HG03175 (cell line): ENCODE results near the gene TNIP3.
"Not testable (repeated sequence)": the region's sequence is repeated elsewhere in the genome, so short reads cannot be mapped to it uniquely, and the experiment has no call there.

Experiments
- ATAC-seq: cut with Tn5 transposase; IDR thresholded peaks from one replicate; pipeline ENCODE4 v1.9.1; 2021; ENCODE audit warnings: mild to moderate bottlenecking, moderate library complexity; ENCODE audit not compliant: unreplicated experiment

TNIP3 gene

DNA sequence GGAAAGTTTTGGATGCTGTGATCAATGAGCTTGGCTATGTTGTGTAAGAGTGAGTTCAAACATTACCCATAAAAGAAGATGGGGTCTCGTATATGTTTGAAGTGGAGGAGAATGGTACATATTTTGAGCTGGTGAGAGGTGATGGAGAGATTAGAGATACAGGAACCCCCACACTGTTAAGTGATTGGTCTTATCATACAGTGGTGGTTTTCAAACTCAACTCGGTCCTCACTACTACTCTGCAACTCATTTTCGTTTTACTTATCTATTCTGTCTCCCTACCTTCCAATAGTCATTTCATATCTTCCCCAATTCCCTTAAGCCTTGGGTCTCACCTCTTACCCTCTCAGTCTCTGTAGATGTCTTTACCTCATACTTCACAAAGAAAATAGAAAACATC, 16.4 kb upstream of the TNIP3 start:
- no peak for ATAC-seq

DNA sequence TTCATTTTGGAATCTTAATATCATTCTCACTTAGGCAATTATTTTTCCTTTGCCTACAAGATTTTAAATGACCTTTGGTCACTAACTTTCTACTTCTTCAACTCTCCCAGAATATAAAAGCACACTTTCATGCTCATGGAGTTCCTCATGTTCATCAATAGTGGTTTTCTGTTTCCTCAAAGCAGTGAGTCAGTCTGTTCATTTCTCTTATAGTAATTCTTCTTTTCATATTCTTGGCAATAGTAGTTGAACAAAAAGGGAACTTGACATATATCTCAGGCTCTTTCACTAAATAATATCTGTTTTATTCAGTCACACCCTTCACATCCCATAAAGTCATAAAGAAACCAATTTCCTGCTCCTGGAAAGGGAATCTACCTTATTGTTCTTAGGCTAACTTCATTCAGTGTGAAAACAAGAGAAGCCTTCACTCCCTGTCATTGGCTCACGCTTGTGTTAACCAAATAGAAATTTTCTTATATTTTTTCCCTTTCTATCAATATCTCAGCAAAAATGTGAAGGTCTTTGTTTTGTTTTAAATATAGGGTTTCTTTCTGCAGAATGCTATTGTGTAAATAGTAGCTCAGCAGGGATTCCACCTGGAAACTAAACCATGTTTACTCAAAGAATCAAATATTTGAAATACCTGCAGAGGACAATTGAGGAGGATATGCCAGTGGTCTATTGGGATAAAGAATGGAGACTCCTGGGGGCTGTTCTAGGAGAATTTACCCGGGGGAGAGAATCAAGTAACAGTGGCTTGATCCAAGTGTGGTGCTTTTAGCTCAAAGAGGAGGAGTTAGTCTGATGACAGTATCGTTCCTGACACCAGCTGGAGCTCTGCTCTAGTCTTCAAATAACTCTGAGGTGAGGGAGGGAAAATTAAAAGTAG, 13.4 kb upstream of the TNIP3 start:
- ATAC-seq = no peak

DNA sequence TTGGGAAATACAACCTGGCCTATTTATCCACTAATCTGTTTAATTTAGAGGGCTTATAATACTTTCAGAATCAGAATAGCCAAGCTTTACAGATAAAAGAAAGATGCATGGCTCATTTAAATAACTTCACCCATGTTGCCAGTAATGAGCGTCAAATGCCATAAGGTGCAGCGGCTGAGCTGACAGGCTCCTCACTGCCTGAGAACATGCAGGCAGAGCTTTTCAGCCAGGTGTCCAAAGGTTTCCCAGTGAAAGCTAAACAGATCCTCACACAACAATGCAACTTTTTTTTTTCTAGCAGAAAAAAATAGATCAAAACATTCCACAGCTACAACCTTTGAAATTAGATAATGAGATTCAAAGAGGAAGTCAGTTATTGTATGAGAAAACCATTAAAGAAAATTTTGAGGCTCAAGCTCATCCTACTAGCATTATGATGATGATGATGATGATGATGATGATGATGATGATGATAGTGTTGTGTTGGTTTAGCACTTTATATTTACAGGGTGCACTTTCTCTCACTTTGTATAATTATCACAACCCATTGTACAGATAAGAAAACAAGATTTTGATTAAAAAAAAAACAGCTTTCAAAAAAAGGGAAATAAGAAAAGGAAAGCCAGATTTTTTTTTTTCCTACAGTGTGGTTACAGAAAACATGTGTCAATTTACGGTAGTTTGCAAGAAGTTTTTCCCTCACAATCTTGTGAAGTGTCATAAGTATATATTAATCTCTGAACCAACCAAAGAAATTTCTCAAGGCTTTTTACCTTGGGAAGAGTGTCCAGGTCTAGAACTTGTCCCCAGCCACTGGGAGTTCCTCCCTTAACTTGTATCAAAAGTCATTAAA, 12.2 kb upstream of the TNIP3 start:
- no peak for ATAC-seq

DNA sequence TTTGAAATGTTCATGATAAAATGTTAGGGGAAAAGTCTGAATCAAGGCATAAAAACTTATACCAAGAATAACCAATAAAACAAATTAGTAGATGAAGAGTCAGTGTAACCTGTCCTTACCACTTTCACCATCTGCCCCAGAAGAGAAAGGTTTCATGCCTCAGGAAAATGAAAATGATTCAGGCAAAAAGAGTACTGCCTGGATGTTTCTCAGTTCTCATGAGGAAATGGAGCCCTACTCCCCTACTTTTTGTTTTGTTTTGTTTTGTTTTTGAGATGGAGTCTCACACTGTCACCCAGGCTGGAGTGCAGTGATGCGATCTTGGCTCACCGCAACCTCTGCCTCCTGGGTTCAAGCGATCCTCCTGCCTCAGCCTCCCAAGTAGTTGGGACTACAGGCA, 7.4 kb upstream of the TNIP3 start:
- not testable (repeated sequence) for ATAC-seq

DNA sequence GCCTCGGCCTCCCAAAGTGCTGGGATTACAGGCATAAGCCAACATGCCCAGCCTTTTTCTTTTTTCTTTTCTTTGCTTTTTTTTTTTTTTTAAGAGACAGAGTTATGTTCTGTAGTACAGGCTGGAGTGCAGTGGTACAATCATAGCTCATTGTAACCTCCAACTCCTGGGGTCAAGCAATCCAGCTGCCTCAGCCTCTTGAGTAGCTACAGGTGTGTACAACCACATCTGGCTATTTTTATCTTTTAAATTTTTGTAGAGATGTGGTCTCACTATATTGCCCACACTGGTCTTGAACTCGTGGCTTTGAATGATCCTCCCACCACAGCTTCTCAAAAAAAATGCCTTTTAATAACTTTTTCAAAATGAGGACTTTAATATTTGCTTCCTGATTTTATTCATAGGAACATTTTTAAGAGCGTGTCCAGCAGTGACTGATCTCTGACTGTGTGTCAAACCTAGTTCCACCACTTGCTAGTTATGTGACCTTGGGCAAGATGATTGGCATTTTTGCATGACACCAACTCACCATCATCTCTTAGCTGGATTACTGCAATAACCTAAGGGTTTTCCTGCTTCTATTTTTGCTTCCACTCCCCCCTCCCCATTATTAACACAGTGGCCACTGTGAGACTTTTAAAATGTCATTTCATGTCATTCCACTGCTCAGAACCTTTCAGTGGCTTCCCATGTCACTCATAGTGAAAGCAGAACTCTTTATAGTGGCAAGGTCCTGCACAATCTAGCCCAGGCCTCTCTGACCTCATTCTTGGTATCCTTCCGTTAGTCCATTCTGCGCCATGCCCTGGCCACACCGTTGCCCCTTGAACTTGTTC, 4.5 kb upstream of the TNIP3 start:
- peak; percentile 74 for ATAC-seq

DNA sequence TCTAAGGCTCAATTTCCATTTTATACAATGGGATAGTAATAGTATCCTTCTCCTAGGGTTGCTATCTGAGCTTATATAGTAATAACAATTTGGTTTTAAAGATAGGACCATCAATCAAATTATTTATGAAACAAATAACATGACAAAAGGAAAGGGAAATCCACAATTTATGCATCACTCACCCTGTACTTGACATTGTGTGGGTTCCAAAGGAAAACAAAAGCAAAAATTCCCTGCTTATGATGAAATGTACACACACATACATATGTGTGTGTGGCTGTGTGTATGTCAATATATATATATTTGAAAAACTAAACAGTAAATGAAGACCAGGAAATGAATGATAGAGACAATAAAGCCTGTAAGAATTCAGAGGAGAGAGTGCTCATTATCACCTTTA, 2.9 kb upstream of the TNIP3 start:
- ATAC-seq = no peak

DNA sequence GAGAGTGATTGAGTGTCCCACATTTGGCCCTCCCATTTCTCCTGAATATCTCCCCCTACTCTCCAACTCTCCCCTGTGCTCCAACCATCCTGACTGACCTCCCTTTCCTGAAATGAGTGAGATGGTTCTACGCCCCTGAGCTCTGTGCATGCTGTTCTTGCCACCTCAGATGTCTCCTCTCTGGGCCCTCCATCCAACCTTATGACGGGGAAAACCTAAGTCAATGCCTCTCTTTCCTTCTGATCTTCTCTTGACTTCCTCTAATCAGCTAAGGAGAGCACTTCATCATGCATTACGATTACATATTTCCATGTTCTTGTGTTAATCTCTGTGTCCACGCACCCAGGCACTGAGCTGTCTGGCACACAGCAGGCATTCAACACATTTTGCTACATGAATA, 1.1 kb upstream of the TNIP3 start:
- ATAC-seq = no peak

DNA sequence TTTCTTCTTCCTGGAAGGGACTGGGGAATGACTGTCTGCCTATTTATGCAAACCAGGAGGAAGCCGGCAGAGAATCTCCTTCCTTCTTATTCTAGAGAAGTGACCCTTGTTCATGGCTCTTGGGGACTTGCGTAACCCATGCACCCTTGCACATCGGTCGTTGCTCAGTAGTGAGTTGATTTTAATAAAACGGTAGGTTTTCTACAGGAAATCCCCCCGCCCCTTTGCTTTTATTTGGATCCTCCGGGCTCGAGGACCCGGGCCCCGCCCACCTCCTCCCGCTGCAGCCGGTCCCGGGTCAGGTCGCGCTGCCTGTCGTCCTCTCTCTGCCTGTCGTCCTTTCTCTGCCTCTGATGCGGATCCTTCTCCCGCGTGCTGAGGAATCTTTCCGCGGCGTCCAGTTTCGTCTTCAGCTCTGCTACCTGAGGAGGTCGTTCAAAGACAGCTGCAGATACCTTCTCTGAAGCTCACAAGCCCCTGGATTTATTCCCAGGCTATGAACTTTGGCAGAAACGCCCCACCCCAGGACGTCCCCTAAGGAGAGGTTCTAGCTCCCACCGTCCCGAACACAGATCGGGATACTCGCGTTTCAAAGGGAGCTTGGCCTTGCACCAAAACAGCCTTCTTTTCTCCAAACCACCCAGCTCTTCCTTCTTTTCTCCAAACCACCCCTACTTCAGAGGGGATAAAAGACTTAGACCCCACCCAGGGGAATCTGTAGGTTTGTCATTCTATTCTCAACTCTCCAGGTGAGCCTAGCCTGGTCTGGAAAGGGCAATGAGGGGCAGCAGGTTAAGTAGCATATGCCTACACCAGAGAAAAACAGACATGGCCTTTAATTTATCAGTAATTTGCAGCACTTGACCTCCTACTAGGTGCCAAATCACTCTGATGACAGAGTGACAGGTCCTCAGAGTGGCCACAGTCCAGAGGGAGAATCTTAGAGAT, 7.0 kb downstream of the TNIP3 start:
- ATAC-seq = no peak

DNA sequence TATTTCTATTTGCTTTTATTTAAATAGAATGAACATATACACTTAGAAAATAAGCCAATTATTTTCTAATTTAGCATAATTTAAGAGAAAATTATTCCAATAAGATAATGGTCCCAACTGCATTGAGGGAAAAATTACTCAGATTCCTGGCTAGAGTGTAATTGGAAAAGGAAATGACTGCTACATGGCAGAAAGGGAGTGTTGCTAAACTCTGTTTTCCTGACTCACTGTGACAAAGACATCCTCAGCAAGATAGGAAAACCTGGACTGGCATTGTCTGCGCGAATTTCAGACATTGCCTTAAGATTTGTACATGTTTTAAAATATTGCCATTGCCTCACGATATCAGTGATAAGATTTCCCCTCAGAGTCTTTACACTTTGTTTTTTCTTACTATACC, 8.2 kb downstream of the TNIP3 start:
- ATAC-seq = no peak

DNA sequence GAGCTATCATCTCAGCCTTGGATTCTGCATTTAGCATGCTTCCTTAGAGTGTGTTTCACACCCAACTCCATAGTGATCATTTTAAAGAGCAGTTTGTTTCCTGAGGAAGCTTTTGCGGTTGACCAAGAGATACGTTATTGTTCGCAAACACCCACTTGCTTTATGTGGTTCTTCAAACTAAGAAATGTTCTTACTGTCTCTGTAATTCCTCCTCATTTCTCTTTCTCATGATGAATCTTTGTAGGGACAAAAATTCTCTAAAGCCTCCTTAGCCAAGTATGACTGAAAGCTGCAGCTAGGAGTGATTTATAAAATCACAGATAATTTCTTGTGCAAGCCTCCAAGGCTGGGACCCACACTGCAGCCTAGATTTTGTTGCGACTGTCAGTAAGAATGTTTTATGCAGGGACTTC, 10.0 kb downstream of the TNIP3 start:
- ATAC-seq = no peak

DNA sequence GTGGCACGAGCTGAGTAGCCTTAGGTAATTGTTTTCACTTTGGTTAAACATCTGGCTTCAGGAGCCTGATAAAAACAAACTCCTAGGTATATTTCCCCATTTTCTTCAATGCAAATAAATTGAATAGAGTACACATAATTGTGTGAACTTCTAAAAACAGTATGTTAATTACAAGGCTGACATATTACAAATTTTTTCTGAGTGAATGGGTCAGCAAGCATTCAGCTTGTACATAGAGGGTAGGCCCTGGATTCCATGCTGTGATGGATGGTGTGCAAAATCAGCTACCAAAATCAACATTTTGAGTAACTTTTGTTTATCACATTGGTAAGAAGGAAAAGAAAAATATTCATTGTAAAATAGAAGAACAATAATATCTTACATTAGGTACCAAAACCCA, 12.2 kb downstream of the TNIP3 start:
- ATAC-seq = no peak

DNA sequence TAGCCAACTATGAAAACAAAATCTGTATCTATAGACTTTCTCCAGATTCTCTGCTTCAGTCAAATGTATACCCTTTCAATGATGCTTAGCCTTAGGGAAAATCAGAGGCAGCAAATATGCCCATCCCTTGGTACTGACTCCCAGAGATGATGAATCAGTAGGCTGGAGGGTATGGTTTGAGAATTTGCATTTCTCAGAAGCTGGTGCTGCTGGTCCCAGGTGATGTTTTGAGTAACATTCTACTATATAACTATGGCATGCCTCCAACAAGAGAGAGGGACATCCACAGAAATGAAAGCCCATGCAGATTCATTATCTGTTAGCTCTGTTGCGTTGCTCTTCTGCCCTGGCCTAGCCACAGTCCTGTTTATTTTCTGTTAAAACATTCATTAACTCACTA, 13.6 kb downstream of the TNIP3 start:
- ATAC-seq = no peak

DNA sequence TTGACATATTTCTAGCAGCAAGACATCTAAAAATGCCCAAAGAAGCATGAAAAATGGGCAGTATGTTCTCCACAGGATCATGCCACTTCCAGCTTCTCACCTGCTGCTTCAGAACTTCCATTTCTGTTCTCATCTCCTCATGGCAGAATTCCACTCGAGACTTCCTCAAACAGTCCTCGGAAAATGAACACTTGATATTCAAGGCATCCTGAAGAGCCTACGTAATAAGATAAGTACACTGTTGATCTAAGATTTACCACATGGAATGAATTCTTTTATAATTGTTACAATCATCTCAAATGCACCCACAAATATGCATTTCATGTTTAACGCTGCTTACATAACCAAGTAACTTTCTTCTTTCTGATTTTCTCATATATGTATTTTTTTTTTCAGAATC, 14.1 kb downstream of the TNIP3 start:
- no peak for ATAC-seq

DNA sequence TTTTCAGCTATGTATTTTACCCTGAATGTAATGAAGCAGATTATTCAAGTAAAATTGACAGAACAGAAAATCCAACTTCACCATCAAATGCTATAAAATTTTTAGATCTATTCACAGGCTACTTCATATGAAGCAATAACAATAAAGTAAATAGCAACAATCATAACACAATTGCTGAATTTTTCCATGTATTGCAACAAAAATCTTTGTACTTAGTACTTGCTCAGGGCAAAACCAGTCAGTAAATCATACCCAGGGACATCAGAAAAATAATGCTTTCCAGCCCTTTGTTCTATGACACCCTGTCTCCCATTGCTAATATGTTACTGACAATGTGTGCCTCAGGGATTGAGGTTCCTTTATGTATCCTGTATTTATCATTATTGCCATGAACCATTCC, 15.5 kb downstream of the TNIP3 start:
- no peak for ATAC-seq

DNA sequence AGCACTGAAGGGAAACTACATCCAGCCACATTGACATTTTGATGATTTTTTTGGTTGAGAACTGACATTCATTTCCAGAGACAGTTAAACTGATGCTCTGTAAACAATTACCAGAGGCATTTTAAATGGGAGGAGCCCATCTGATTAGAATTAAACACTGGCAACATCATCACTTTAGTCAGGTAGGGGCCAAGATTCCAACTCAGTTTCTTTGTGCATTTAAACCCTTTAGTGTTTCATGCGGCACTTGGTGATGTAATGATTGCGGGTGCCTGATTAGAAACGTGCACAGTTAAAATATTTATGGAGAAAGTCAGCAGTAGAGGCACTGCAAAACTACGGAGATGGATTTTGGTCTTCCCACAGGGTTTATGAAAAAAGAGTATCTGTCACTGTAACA, 16.1 kb downstream of the TNIP3 start:
- no peak for ATAC-seq

DNA sequence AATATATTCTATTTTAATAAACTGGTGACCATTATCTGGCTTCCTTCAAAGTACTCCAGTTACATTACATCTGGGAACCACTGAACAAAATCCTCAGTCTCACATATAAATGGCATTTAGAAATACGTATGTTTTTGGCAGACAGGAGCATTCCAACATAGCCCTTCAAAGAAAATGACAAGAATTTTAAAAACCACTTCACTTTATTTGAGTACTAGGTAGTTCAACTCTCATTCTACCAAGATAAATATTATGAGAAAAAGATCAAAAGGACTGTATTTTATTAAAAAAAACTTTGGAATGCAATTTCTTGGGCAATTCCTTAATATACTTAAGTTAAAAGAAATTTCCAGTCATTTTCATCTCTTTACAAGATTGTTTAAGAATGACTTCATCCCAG, 17.6 kb downstream of the TNIP3 start:
- no peak for ATAC-seq

DNA sequence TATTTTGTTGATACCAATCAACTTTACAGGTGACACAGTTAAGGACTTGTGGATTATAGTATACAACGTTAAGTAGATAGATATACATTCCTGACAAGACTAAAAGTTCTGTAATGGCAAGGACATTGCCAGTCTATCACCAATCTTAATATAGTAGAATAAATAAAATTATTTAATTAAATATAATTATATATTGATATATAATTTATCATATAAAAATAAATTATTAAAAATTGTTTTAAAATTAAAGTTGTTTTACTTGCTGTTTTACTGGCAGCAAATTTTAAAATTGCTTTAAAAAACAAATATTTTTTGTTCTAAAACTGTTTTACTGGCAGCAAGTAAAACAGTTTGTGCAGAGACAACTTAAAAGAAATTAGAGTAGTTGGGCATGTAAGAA, 18.7 kb downstream of the TNIP3 start:
- ATAC-seq = no peak

DNA sequence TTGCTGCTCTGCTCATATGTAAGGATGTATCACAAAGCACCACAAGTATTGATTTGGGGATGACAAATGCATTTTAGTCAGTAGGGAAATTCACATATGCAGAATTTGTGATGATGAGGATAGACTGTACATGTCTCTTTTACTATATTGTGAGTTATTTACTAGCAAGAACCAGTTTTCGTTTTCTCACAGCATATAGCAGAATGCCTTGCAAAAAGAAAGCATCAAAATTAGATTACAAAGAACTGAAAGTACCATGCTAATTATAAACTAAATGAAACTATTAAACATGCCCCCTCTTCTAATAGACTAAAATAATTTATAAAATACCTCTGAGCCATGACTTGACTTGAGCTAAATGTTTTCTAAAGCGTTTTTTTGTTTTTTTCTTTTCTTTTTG, 20.1 kb downstream of the TNIP3 start:
- ATAC-seq = no peak

DNA sequence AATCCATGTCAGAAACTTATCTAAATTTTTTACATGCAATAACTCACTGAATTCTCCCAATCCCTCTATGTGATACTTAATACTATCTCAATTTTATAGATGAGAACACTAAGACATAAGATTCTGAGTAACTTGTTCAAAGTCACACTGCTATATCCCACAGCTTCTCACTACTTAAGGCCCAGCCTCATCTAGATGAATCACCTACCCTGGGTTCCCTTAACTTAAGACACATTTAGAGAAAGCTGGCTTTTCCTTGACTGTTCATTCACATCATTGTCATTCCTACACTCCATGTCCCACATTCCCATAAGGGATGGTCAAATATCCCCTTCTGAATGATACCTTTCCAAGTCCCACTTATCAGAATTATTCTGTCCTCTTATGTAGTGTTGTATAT, 21.0 kb downstream of the TNIP3 start:
- ATAC-seq = no peak
